Dedifferentiated amniotic fluid mesenchymal stem cell (primary cell): Measurements from ENCODE around the gene POLR2F.
"Not testable (repeated sequence)": the region's sequence is repeated elsewhere in the genome, so short reads cannot be mapped to it uniquely, and the experiment has no call there.

ENCODE experiments used
- DNase-seq: peaks from one replicate; pipeline ENCODE4 v3.0.0-alpha.2; 2016; ENCODE audit errors: extremely low spot score

Gene POLR2F

GRCh38 chr22:37953062-37953436 lies 450 bp upstream of the POLR2F start:
- DNase-seq: no peak

- DNase-seq: no peak
Measured at GRCh38 chr22:37954686-37955085, 1.2 kb downstream of the POLR2F start.

- not testable (repeated sequence) for DNase-seq
Measured at GRCh38 chr22:37955825-37956397, 2.4 kb downstream of the POLR2F start.

GRCh38 chr22:37957232-37957631 lies 3.7 kb downstream of the POLR2F start:
- DNase-seq: no peak

- DNase-seq: no peak
Measured at GRCh38 chr22:37959231-37959825, 5.8 kb downstream of the POLR2F start.

- no peak for DNase-seq
Measured at GRCh38 chr22:37961062-37961461, 7.6 kb downstream of the POLR2F start.

- DNase-seq: no peak
Measured at GRCh38 chr22:37965940-37966664, 12.6 kb downstream of the POLR2F start.

GRCh38 chr22:37967147-37967546 lies 13.6 kb downstream of the POLR2F start:
- no peak for DNase-seq

- no peak for DNase-seq
Measured at GRCh38 chr22:37967637-37968451, 14.3 kb downstream of the POLR2F start.

- no peak for DNase-seq
Measured at GRCh38 chr22:37968452-37969251, 15.2 kb downstream of the POLR2F start.

GRCh38 chr22:37970864-37971263 lies 17.4 kb downstream of the POLR2F start:
- no peak for DNase-seq

- DNase-seq: no peak
Measured at GRCh38 chr22:37971475-37972434, 18.3 kb downstream of the POLR2F start.

GRCh38 chr22:37972527-37972926 lies 19.0 kb downstream of the POLR2F start:
- DNase-seq: no peak

- no peak for DNase-seq
Measured at GRCh38 chr22:37973271-37974170, 20.0 kb downstream of the POLR2F start.

- no peak for DNase-seq
Measured at GRCh38 chr22:37975153-37975552, 21.7 kb downstream of the POLR2F start.

- DNase-seq: not testable (repeated sequence)
Measured at GRCh38 chr22:37976022-37976421, 22.5 kb downstream of the POLR2F start.

GRCh38 chr22:37976547-37976946 lies 23.0 kb downstream of the POLR2F start:
- DNase-seq: no peak

GRCh38 chr22:37979782-37980181 lies 26.3 kb downstream of the POLR2F start:
- no peak for DNase-seq

- DNase-seq: no peak
Measured at GRCh38 chr22:37981282-37982011, 27.9 kb downstream of the POLR2F start.
